Psoas muscle (tissue), 8 donors: ENCODE results near the gene STXBP1. TPM values are rescaled to one million over a fixed set of nuclear protein-coding genes. Genes with fewer than 3 reads are reported as not detected.

Experiments used
- ATAC-seq, 4 donors: fragments of 200-7000 bp; cut with Tn5 transposase; one replicate each; pipeline ENCODE4 v1.9.1; 2020; ENCODE audit warnings: moderate library complexity in 3 of 4, mild to moderate bottlenecking in 2 of 4
- DNase-seq, 2 donors: peaks; one replicate each; pipeline ENCODE4 v3.0.0-alpha.2; 2020
- H3K27ac ChIP-seq: fragments of 200-600 bp; one replicate; pipeline ENCODE4 v1.8.0; 2022
- H3K27me3 ChIP-seq, 3 donors: fragments of 200-600 bp in 1 of 3; one replicate each; pipeline versions ENCODE4 v1.6.1 to v1.8.0; 2013 to 2022; ENCODE audit warnings: low read length in 2 of 3, mild to moderate bottlenecking in 2 of 3, moderate library complexity in 1 of 3; ENCODE audit not compliant: insufficient read depth in 3 of 3
- H3K36me3 ChIP-seq, 2 donors: fragments of 200-600 bp in 1 of 2; one replicate each; pipeline versions ENCODE4 v1.6.1 to v1.8.0; 2013 to 2022; ENCODE audit warnings: low read depth in 1 of 2, mild to moderate bottlenecking in 1 of 2, moderate library complexity in 1 of 2; ENCODE audit not compliant: insufficient read depth in 1 of 2
- H3K4me1 ChIP-seq: fragments of 200-600 bp; one replicate; pipeline ENCODE4 v1.8.0; 2022
- H3K4me3 ChIP-seq: fragments of 200-600 bp; one replicate; pipeline ENCODE4 v1.8.0; 2022; ENCODE audit warnings: mild to moderate bottlenecking
- H3K9me3 ChIP-seq: fragments of 200-600 bp; one replicate; pipeline ENCODE4 v1.8.0; 2022
- CTCF ChIP-seq: fragments of 200-600 bp; IDR thresholded peaks from one replicate; pipeline ENCODE4 v1.8.0; 2022; ENCODE audit warnings: antibody characterized with exemption
- WGBS, 3 donors: extraction: QIAGEN DNeasy Blood & Tissue Kit; methylation state at CpG; one replicate each; pipeline versions ENCODE4 v1.1.6 to v1.1.7; 2013; 5-methylcytosine and 5-hydroxymethylcytosine counted together
- intact Hi-C, 2 donors: fragments of 100-400 bp; cut with DNase I; formaldehyde crosslinking; loops; one replicate each; pipeline versions ENCODE4 v1.11.0 to v1.14.2; 2022
- polyA plus RNA-seq, 3 donors: library from polyadenylated mRNA; stranded (reverse); fragments of 200-250 nt; gene quantifications; one replicate each; pipeline ENCODE4 v1.2.3, GENCODE V29; 2013
- total RNA-seq, 4 donors: library from RNA; stranded (reverse); fragmentation: NEBNext Ultra II Directional in 2 of 4; extraction: Animal tissue kit (Norgen Biotek cat#: 25700) in 2 of 4; gene quantifications; one replicate each; pipeline versions ENCODE4 v1.2.1 to v1.2.4, GENCODE V29; 2021 to 2023
- donor health status: healthy with polysubstance abuse.
- donor health status: DM: no; HTN: no; CAD: no; lungs with moderate emphysema.
- donor health status: Bipolar disorder and iron deficiency.
- donor health status: healthy.
- donor health status: DM: yes; HTN: yes; CAD: no.
- donor health status: DM: no; HTN: no; CAD: no.
- donor health status: DM: no; HTN: no; CAD: no.
- donor health status: DM: yes; HTN: yes; CAD: no.

STXBP1 gene
- total and polyA plus RNA-seq, 7 donors, result 2.8 to 12.3 (median 6.7) TPM

- ATAC-seq (no peak), DNase-seq (no peak)
- no peaks in the 10 kb centered on the region for H3K27me3 ChIP-seq
- H3K27ac ChIP-seq, result no peak overlapping the region
- H3K4me1 ChIP-seq, result peaks cover 3% of the 10 kb centered on the region
- H3K36me3 ChIP-seq, result no peaks in the 10 kb centered on the region
- WGBS, 3 donors, result 48 to 57% (median 48%) methylated on average over 10 to 11 of the region's 11 CpGs
- H3K4me3 ChIP-seq, result no peak overlapping the region
- no peak for TF ChIP-seq CTCF
- H3K9me3 ChIP-seq, result no peaks in the 10 kb centered on the region
- intact Hi-C loops, result no loop called here
Observed at GRCh38 chr9:127721391-127721821, 109.3 kb downstream of the STXBP1 start.

DNA sequence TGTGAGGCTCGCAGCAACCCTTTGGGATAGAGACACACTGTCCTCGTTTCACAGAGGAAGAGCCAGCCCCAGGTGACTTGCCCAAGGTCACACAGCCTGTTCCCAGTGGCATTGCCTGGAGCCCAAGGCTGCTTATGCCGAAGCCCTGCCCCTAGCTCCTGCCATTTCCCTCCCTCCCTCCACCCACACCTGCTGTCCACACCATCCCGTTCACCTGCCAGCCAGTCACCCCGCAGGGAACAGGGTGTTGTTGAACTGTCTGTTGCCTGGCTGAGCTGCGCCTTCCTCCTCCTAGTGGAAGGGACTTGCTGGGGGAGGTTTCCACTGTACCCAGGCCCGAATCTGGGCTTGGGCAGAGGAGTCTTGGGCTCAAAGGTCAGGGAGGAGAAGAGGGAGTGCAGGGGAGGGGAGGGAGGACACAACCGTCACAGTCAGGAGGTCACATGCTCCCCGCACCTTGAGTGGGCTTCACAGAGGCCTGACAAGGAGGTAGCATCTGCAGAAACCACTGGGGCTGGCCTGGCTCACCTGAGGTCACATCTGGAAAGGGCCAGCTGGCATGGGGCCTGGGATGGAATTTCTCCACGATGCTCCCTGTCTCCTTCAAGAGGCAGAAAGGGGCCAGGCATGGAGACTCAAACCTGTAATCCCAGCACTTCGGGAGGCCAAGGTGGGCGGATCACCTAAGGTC lies 110.1 kb downstream of the STXBP1 start:
- intact Hi-C loops, result no loop called here
- Histone ChIP-seq H3K4me3 (no peak overlapping the region), H3K36me3 (no peaks in the 10 kb centered on the region), H3K27ac (no peak overlapping the region), H3K9me3 (no peaks in the 10 kb centered on the region), H3K4me1 (no peaks in the 10 kb centered on the region), H3K27me3 (no peaks in the 10 kb centered on the region)
- WGBS, 3 donors, result 74 to 83% (median 75%) methylated on average over 12 of the region's 12 CpGs
- TF ChIP-seq CTCF, result no peak
- DNase-seq (no peak), ATAC-seq (no peak)

DNA sequence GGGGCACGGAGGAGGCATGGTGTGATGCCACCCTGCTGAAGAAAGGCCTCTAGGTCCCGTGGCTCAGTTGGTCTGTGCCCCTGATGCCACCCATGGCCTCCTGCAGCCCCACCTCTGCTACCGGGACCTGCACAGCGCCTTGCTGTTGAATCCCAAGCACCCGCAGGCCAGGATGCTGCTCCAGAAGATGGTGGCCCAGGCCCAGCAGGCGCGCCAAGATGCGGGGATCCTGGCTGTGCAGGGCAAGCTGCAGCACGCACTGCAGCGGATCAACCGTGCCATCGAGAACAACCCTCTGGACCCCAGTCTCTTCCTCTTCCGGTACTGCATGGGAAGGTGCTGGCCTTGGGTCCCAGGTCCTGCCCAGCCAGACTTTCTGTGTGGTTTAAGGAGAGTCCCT lies 110.9 kb downstream of the STXBP1 start:
- intact Hi-C loops, result no loop called here
- Histone ChIP-seq H3K27me3 (no peaks in the 10 kb centered on the region), H3K27ac (no peak overlapping the region), H3K4me3 (no peak overlapping the region), H3K36me3 (no peaks in the 10 kb centered on the region), H3K9me3 (no peaks in the 10 kb centered on the region), H3K4me1 (no peaks in the 10 kb centered on the region)
- ATAC-seq (no peak), DNase-seq (no peak)
- 96 to 97% (median 97%) methylated on average over 11 to 13 of the region's 13 CpGs for WGBS, 3 donors
- no peak for TF ChIP-seq CTCF

- no peaks in the 10 kb centered on the region for H3K4me1 ChIP-seq
- no peak for DNase-seq
- ATAC-seq, result no peak
- H3K4me3 ChIP-seq, result no peak overlapping the region
- H3K27me3 ChIP-seq, result no peaks in the 10 kb centered on the region
- H3K9me3 ChIP-seq, result no peaks in the 10 kb centered on the region
- no peak overlapping the region for H3K27ac ChIP-seq
- 69 to 83% (median 81%) methylated on average over 5 of the region's 5 CpGs for WGBS, 3 donors
- TF ChIP-seq CTCF, result no peak
- intact Hi-C loops, result no loop called here
- no peaks in the 10 kb centered on the region for H3K36me3 ChIP-seq
Observed at GRCh38 chr9:127723444-127723843, 111.4 kb downstream of the STXBP1 start.

DNA sequence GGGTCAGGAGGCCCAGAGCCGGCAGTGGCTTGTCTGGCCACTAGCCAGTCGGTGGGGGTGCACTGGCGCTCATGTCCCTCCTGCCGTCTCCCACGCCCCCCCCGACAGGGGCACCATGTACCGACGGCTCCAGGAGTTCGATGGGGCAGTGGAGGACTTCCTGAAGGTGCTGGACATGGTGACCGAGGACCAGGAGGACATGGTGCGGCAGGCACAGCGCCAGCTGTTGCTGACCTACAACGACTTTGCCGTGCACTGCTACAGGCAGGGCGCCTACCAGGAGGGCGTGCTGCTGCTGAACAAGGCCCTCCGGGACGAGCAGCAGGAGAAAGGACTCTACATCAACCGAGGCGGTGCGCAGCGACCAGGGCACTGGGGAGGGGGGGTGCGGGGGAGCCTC lies 111.9 kb downstream of the STXBP1 start:
- peak in 1 of 4 donors; percentile 36 for ATAC-seq
- intact Hi-C loops, result no loop called here
- Histone ChIP-seq H3K27ac (no peak overlapping the region), H3K4me1 (no peaks in the 10 kb centered on the region), H3K36me3 (no peaks in the 10 kb centered on the region), H3K4me3 (no peak overlapping the region), H3K9me3 (no peaks in the 10 kb centered on the region), H3K27me3 (no peaks in the 10 kb centered on the region)
- peak in 1 of 2 donors; percentile 55 for DNase-seq
- TF ChIP-seq CTCF, result no peak
- WGBS, 3 donors, result 36 to 43% (median 36%) methylated on average over 23 of the region's 23 CpGs
